Ovary (tissue), 3 donors: Measurements from ENCODE around the gene ATP13A2.

Experiments
- CTCF ChIP-seq, 3 donors: fragments of 450-650 bp in 2 of 3; fragments of 200-600 bp in 1 of 3; IDR thresholded peaks; one replicate each; pipeline versions ENCODE4 v1.5.1 to v1.8.0; 2016 to 2022; ENCODE audit warnings: antibody characterized with exemption in 3 of 3, mild to moderate bottlenecking in 1 of 3
- POLR2A ChIP-seq: fragments of 450-650 bp; IDR thresholded peaks from one replicate; pipeline ENCODE4 v1.6.1; 2017; ENCODE audit warnings: antibody characterized with exemption, mild to moderate bottlenecking, moderate library complexity
- donor health status: DM: no; HTN: no; CAD: no.

DNA sequence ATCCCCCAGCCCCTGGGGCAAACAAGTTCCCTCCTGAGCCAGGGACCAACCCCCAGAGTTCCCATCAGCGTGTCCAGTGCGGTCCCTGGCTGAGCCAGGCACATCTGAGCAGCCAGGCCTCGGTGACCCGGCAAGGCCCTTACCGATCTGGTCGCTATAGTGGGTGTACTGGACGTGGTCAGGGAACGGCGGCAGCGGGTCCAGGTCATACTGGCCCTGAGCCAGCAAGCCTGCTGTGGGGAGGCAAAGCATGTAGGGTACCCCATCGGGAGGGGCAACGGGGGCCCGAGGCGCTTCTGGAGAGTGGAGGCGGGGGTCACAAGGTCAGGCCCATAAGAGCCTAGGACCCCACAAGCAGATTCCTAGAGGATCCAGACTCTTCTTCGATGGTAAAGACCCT is 34.8 kb downstream of the ATP13A2 start:
- TF ChIP-seq CTCF (IDR thresholded peaks at IDR 0.05) (no peak), POLR2A (no peak)
